ENCODE results near the gene IMPACT.

The IMPACT gene, protein sequence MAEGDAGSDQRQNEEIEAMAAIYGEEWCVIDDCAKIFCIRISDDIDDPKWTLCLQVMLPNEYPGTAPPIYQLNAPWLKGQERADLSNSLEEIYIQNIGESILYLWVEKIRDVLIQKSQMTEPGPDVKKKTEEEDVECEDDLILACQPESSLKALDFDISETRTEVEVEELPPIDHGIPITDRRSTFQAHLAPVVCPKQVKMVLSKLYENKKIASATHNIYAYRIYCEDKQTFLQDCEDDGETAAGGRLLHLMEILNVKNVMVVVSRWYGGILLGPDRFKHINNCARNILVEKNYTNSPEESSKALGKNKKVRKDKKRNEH

GRCh38 chr18:24426398-24427294 lies at the start of gene IMPACT:
TSS of gene IMPACT (plus strand) at chr18:24426670. CDS start at chr18:24426757, 87 bp downstream.
- intact Hi-C loops (cut with DNase I): no loop called here
- DNase-seq: peak; percentile 63 to 96 (median 74)

GRCh38 chr18:24378598-24378997 lies 47.9 kb upstream of the IMPACT start:
- no peak for DNase-seq
- intact Hi-C loops (cut with DNase I): no loop called here

GRCh38 chr18:24380163-24380747 lies 46.2 kb upstream of the IMPACT start:
- no peak for DNase-seq
- intact Hi-C loops (cut with DNase I): no loop called here

DNA sequence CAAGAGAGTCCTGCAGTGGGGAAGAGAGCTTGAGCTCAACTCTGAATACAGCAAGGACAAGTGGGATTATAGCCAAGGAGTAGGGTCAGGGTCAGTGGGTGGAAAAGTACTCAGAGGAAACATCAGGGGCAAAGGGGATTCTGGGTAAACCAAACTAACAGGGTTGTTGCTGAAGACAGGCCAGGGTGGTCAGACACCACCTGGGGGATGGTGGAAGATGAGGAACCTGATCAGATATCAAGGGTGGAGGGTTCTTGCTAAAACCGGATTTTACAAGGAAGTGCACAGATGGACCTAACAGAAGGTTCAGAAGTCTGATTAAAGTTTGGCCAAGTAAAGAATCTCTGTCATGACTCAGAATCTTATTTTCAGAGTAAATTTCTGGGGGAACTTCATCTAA lies 45.3 kb upstream of the IMPACT start:
- no peak for DNase-seq
- intact Hi-C loops (cut with DNase I): no loop called here

DNA sequence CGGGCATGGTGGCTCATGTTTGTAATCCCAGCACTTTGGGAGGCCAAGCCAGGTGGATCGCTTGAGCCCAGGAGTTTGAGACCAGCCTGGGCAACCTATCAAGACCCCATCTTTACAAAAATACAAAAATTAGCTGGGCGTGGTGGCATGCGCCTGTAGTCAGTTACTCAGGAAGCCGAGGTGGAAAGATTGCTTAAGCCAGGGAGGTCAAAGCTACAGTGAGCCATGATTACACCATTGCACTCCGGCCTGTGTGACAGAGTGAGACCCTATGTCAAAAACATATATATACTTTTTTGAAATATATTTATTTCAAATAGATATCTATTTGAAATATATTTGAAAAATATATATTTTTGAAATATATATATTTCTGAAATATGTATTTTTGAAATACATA lies 39.8 kb upstream of the IMPACT start:
- intact Hi-C loops (cut with DNase I): no loop called here
- DNase-seq: no peak

DNA sequence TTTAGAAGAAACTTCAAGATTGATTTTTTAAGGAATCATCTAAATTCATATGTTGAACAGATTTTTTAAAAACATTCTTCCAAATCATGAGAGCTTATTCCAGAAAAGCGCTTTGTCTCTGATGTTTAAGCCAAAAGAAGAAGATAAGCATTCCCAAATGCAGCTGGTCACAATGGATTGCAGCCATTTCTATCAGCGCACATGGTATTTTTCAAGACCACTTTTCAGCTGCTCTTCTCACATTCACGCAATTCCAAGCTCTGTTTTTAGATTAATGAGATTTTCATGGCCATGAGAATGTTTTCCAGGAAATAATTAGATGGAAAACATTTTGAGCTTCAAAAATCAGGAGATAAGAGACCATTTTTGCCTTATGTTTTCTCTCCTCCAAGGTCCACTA lies 37.5 kb upstream of the IMPACT start:
- DNase-seq: no peak
- intact Hi-C loops (cut with DNase I): no loop called here

GRCh38 chr18:24395049-24395795 lies 31.2 kb upstream of the IMPACT start:
- intact Hi-C loops (cut with DNase I): no loop called here
- DNase-seq: no peak

DNA sequence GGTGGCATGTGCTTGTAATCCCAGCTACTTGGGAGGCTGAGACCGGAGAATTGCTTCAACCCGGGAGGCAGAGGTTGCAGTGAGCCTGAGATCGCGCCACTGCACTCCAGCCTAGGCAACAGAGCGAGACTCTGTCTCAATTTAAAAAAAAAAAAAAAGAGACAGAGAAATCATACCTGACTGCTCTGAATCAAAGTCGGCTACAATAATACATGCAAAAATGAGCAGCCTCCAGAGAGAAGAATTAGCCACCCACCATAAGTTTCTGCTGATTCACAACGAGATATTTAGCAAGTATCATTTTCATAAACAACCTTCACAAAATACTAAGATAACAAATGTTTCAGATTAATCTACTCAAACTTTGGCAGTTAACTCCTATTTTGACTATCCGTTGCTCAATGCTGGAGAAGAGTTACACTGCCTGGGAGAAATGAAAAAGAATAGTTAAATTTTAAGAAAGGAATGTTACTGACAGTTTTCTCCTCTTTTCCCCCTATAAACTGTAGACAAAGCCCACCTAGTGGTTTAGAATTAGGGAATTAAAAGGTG lies 30.3 kb upstream of the IMPACT start:
- DNase-seq: no peak
- intact Hi-C loops (cut with DNase I): no loop called here

- DNase-seq: peak; percentile 43 to 94 (median 75)
- intact Hi-C loops (cut with DNase I): no loop called here
Measured at GRCh38 chr18:24397131-24397693, 29.3 kb upstream of the IMPACT start.

GRCh38 chr18:24397694-24398368 lies 28.6 kb upstream of the IMPACT start, which contains the start of gene OSBPL1A:
TSS of gene OSBPL1A (minus strand) at chr18:24397824. CDS start at chr18:24377533, 20,291 bp downstream.
- peak; percentile 83 to 97 (median 89) for DNase-seq
- intact Hi-C loops (cut with DNase I): no loop called here

GRCh38 chr18:24398540-24398939 lies 27.9 kb upstream of the IMPACT start:
- DNase-seq: peak in 1 of 10 donors; percentile 73
- intact Hi-C loops (cut with DNase I): no loop called here

DNA sequence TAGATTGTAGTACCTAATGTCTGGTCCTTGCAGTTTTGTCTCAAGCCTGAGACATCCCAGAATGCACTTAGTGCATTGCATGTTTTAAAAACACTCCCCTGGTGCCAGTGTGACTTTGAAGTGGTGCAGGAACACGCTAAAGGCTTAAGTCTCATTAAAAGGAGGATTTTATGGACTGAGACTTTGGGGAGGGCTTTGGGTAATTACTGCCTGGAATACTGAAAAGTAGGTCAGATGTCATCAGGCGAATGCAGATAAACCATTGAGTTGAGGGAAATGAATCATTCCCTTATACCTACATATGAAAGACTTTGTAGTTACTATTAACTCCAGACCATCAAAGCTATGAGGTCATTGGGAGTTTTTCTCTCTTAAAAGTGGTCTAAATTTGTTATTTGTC lies 25.9 kb upstream of the IMPACT start:
- intact Hi-C loops (cut with DNase I): no loop called here
- DNase-seq: no peak

DNA sequence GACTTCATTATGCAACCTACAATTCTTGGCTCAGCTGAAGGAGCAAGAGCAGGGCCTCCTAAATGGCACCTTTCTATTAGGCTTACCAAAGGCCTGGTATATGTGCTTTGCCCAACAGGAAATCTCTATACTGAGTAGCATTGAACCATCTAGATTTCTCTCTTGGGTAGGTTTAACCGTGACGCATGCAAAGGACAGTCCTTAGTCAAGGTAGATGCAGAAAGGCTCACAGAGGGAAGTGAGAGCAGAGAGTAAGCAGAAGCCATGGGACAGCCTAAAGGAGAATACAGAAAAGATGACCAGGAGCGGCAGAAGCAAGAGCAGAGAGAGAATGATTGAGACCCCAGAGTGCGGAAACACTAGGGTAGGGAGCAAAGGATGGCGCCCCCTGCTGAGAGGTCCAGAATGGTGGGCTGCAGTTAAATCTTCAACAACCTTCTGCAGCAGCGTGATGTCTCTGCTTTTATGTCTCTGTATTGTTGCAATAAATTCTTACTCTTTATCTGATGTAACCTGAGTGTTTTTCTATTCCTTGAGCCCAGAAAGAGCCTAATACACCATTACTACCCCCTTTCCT lies 24.2 kb upstream of the IMPACT start:
- peak in 1 of 10 donors; percentile 20 for DNase-seq
- intact Hi-C loops (cut with DNase I): no loop called here

DNA sequence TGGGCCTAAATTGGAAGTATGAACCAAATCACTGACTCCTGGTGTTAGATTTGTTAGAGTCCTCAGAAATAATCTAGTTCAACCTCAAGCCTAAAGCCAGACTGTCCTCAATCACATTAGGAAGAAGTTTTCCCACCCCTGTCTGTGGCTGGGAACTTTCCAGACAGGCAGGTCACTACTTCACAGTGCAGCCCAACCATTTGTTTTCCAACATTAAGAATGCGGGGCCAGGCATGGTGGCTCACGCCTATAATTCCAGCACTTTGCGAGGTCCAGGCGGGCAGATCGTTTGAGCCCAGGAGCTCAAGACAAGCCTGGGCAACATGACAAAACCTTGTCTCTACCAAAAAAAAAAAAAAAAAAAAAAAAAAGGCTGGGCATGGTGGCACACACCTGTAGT lies 23.4 kb upstream of the IMPACT start:
- DNase-seq: no peak
- intact Hi-C loops (cut with DNase I): no loop called here

DNA sequence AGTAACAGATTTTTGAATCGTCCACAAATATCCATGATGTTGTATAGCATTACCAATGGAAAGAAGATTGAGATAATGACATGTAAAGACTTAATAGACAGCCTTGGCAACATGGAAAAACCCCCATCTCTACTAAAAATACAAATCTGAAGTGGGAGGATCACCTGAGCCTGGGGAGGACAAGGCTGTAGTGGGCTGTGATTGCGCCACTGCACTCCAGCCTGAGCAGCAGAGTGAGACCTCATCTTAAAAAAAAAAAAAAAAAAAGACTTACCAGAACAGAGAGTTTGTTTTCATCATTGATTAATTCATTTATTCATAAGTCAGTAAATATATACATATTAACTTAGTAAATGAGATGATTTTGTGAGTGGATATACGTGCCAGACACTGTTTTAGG lies 21.9 kb upstream of the IMPACT start:
- no peak for DNase-seq

GRCh38 chr18:24408496-24408895 lies 18.0 kb upstream of the IMPACT start:
- intact Hi-C loops (cut with DNase I): no loop called here
- no peak for DNase-seq

More for the DNA sequence above, 21.9 kb upstream of the IMPACT start:
- intact Hi-C loops (cut with DNase I): no loop called here

- intact Hi-C loops (cut with DNase I): loop anchor here (5.0 kb wide), 1 partner anchor 56 kb away; no protein-coding TSS in a partner anchor
Measured at GRCh38 chr18:24413148-24413547, 13.3 kb upstream of the IMPACT start.

GRCh38 chr18:24414349-24415003 lies 12.0 kb upstream of the IMPACT start:
- intact Hi-C loops (cut with DNase I): loop anchor here (5.0 kb wide), 1 partner anchor 57 kb away; no protein-coding TSS in a partner anchor
- no peak for DNase-seq

More at GRCh38 chr18:24413148-24413547, 13.3 kb upstream of the IMPACT start:
- peak in 4 of 10 donors; percentile 29 to 40 (median 32) for DNase-seq
